Stimulated activated CD8-positive, alpha-beta memory T cell treated with anti-CD3 and anti-CD28 coated beads, Interleukin-12 subunit alpha, Interleukin-12 subunit beta, amount 100 ng/mL, for 24 hours (primary cell): ENCODE data around the gene PPP1R10.

ENCODE experiments used
- DNase-seq: peaks from one replicate; pipeline ENCODE4 v3.0.0-alpha.2; 2020; ENCODE audit errors: extremely low read depth

The PPP1R10 gene

DNA sequence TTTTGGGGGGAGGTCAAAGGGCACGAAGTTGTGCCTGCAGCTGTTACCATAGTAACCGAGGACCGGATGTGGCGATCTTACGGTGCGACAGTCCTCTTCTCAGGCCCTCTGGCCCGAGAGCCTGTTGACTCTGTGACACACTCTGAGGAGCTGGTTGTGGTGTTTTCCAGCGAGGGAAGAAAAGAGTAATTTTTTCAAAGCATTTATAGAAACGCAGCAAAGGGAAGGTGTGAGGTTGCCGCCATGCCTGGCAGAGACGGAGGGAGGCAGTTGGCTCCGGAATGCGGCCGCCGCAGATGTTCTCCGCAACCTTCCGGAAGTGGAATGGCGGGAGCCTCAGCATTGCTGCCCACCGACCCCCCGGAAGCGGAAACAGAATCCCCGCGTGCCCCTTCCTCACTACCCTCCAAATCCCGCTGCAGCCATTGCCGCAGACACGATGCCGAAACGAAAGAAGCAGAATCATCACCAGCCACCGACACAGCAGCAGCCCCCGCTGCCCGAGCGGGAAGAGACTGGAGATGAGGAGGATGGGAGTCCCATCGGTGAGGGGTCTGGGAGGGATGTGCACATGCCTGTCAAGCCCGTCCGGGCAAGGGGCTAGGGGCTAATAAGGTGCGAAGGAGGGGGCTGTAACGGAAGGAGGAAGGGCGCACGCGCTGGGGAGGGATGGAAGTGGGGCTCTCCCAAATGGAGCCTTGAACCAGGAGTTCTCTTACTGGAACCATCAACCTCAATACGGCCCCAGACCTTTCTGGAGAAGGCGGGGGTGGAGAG is 59.9 kb downstream of the PPP1R10 start, which contains the start of gene PRR3:
PRR3 (plus strand) TSS at position 390 of the 777 bp plus-strand sequence; CDS start at position 440, 50 bp downstream.
- DNase-seq = peak; percentile 70

DNA sequence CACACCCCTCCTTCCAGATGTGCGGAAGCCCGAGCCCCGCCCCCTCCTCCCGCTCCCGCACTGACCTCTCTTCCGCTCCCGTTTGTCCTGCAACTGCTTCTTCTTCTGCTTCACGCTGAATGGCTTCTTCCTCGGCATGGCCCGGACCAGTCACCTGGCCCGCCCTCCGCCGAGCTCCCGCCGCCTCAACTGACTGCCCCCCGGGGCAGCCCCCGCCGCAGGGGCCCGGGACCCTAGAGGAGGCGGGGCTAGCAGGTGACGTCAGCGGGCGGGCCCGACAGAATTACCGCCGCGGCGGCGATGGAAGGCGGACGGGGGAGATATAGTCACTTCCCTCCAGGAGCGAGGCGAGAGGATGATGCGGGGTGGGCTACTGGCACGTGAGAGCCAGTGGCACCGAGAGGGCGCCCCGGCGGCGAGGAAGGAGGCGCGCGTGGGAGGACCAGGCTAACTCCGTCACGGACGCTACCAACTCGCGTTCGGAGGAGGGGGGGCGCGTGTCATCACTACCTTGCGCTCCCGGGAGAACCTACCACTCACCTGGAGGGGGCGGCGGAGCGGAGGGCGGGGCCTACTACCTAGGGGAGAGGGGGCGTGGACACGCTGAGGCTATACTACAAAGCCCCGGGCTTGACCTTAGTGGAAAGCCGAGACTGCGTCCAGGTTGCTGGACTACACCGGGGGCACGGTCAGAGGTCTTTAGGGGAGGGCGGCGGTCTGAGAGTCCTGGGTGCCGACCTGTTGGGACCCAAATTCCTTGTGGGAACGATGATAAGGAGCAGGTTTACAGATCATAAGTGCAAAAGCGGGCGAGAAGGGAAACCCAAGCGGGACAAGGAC is 60.8 kb downstream of the PPP1R10 start, which contains the start of gene GNL1:
GNL1 (minus strand) TSS at position 424 of the 840 bp plus-strand sequence; CDS start at position 138, 286 bp downstream.
- peak; percentile 98 for DNase-seq

DNA sequence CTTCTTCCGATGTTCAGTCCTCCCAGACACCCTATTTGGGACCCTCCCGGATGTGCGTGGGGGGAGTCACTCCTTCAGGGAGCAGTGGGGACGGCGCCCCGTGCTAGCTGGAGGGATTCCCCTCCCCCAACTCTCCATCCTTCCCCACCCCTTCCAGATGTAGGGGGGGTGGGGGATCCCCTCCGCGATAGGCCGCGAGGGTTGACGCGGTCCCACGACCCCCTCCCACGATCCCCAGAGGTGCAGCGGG is 61.3 kb downstream of the PPP1R10 start:
- no peak for DNase-seq

DNA sequence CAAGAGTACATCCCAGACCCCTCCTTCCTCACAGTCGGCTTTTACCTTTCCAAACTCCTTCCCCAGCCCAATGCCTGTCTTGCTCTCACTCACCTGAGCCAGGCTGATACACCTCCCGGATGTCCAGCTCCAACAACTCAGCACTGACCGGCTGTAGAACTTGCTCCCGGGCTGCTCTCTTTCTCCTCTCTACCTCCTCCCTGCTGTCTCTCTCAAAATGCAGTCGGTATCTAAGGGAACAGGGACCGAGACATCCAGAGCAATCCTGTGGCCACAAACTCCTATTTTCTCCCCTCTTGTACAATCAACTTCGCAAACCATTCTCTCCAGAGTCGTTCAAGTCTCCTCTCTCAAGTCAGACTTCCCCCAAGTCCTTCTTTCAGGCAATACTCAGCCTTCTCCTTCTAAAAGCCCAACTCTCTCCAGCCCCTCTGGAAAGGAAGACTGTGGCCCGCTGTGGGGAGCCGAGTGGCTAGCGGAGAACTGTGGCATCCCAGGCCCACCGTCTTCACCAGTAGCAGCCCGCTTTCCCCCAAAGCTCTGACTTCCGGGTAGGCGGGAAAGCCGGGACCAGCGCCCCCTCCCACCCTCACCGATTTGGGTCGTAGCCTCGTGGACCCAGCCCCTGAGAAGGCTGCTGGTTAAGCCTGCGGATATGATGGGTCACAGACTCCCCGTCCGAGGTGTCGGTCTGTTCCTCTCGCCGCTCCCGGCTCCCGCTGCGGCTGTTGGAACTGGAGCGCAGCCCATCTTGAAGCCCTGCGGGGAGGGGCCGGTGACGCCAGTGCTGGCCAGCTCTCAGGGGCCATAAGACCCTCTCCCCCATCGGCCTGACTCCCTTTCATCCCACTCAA is 61.9 kb downstream of the PPP1R10 start:
- DNase-seq = no peak

DNA sequence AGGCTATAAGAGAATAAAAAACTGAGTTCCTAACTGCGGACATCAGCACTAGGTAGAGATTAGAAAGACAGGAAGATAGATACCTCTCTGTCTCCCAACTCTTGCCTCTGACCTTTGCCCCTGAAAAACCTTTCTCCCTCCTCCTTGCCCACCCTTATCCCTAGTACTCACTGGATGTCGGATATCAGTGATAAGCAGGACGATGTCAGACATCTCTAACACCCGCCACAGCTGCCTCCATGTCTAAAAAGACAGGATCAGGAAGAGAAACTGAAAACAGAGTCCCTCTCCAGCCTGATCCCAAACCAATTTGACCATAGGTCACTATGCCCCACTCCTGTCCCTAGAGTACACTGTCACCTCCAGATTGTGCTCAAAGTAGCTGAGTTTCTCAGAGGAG is 62.6 kb downstream of the PPP1R10 start:
- no peak for DNase-seq
